KMS-11 (cell line): ENCODE measurements around the gene SYNPO2.
"Not testable (repeated sequence)": the region's sequence is repeated elsewhere in the genome, so short reads cannot be mapped to it uniquely, and the experiment has no call there.

Experiments
- H2AFZ ChIP-seq: fragments of 200-600 bp; sonication (generic); 2 replicates; pipeline ENCODE4 v1.6.1; 2016; ENCODE audit warnings: antibody characterized with exemption, mixed run types, low read depth
- H3K27ac ChIP-seq: fragments of 200-600 bp; sonication (generic); 2 replicates; pipeline ENCODE4 v1.6.1; 2016; ENCODE audit warnings: mild to moderate bottlenecking, mixed run types
- H3K27me3 ChIP-seq: fragments of 200-600 bp; sonication (generic); 2 replicates; pipeline ENCODE4 v1.6.1; 2017; ENCODE audit warnings: mild to moderate bottlenecking, low read depth, mixed run types, moderate library complexity; ENCODE audit not compliant: insufficient read depth
- H3K36me3 ChIP-seq: fragments of 200-600 bp; sonication (generic); 2 replicates; pipeline ENCODE4 v1.6.1; 2017; ENCODE audit warnings: mild to moderate bottlenecking, mixed run types; ENCODE audit not compliant: insufficient read depth
- H3K4me1 ChIP-seq: fragments of 200-600 bp; sonication (generic); 2 replicates; pipeline ENCODE4 v1.6.1; 2016; ENCODE audit warnings: mild to moderate bottlenecking, low read depth, mixed run types; ENCODE audit not compliant: poor library complexity, severe bottlenecking
- H3K4me2 ChIP-seq: fragments of 200-600 bp; sonication (generic); 2 replicates; pipeline ENCODE4 v1.7.0; 2016; ENCODE audit warnings: mild to moderate bottlenecking, mixed run types
- H3K4me3 ChIP-seq: fragments of 200-600 bp; sonication (generic); IDR thresholded peaks from 2 replicates; pipeline ENCODE4 v1.6.1; 2017; ENCODE audit warnings: low read depth, low read length, mixed read lengths; ENCODE audit not compliant: insufficient read depth
- H3K79me2 ChIP-seq: fragments of 200-600 bp; sonication (generic); 2 replicates; pipeline ENCODE4 v1.6.1; 2016; ENCODE audit warnings: low read depth, mixed run types; ENCODE audit not compliant: insufficient read depth
- H3K9ac ChIP-seq: fragments of 200-600 bp; sonication (generic); 2 replicates; pipeline ENCODE4 v1.6.1; 2016; ENCODE audit warnings: mild to moderate bottlenecking, mixed run types
- H4K20me1 ChIP-seq: fragments of 200-600 bp; sonication (generic); 2 replicates; pipeline ENCODE4 v1.6.1; 2016; ENCODE audit warnings: mild to moderate bottlenecking, mixed run types; ENCODE audit not compliant: insufficient read depth
- TF ChIP-seq, protein P1 (sequence below): fragments of 200-600 bp; sonication (generic); conservative IDR thresholded peaks from 2 replicates; pipeline ENCODE4 v1.6.1; 2017; ENCODE audit warnings: low read depth, mild to moderate bottlenecking, antibody characterized with exemption, low read length, moderate library complexity, mixed read lengths

Gene SYNPO2

DNA sequence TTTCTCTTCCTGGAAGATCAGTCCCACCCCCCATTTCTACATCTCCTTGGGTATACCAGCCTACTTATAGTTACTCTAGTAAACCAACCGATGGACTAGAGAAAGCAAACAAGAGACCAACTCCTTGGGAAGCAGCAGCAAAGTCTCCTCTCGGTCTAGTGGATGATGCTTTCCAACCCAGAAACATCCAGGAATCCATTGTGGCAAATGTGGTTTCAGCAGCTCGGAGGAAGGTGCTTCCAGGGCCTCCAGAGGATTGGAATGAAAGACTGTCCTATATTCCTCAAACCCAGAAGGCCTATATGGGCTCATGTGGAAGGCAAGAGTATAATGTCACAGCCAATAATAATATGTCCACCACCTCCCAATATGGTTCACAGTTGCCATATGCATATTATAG, 168.8 kb downstream of the SYNPO2 start:
- Histone ChIP-seq H3K9ac (no peak overlapping the region), H3K27me3 (no peaks in the 10 kb centered on the region), H3K4me3 (no peak overlapping the region), H2AFZ (no peak overlapping the region), H3K79me2 (no peaks in the 10 kb centered on the region), H3K4me2 (no peak overlapping the region), H4K20me1 (no peaks in the 10 kb centered on the region), H3K36me3 (no peaks in the 10 kb centered on the region), H3K4me1 (no peaks in the 10 kb centered on the region), H3K27ac (no peak overlapping the region)
- TF ChIP-seq, protein P1, sequence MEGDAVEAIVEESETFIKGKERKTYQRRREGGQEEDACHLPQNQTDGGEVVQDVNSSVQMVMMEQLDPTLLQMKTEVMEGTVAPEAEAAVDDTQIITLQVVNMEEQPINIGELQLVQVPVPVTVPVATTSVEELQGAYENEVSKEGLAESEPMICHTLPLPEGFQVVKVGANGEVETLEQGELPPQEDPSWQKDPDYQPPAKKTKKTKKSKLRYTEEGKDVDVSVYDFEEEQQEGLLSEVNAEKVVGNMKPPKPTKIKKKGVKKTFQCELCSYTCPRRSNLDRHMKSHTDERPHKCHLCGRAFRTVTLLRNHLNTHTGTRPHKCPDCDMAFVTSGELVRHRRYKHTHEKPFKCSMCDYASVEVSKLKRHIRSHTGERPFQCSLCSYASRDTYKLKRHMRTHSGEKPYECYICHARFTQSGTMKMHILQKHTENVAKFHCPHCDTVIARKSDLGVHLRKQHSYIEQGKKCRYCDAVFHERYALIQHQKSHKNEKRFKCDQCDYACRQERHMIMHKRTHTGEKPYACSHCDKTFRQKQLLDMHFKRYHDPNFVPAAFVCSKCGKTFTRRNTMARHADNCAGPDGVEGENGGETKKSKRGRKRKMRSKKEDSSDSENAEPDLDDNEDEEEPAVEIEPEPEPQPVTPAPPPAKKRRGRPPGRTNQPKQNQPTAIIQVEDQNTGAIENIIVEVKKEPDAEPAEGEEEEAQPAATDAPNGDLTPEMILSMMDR: no peak

DNA sequence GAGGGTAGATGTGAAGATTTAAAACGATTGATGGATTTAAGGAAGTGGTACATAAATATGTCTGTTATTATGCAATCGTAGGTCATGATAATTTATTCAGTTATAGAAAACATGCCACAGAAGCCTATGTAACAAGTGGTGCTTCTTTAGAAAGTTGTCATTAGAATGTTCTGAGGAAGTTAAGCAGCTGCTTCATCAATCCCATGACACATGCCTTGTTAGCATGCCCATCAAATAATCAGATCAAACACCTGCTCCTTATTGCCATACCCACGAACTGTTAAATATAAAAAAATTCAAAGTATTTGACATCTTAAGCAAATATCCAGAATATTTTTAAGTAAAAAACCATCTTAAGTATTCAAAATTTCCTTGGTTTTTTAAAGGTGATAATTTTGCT, 170.6 kb downstream of the SYNPO2 start:
- H3K79me2 ChIP-seq: no peaks in the 10 kb centered on the region
- H3K36me3 ChIP-seq: no peaks in the 10 kb centered on the region
- no peak overlapping the region for H3K27ac ChIP-seq
- no peaks in the 10 kb centered on the region for H4K20me1 ChIP-seq
- H3K4me3 ChIP-seq: no peak overlapping the region
- H3K27me3 ChIP-seq: no peaks in the 10 kb centered on the region
- no peak overlapping the region for H3K4me2 ChIP-seq
- H2AFZ ChIP-seq: no peak overlapping the region
- TF ChIP-seq, protein P1: no peak
- H3K4me1 ChIP-seq: no peaks in the 10 kb centered on the region
- no peak overlapping the region for H3K9ac ChIP-seq

DNA sequence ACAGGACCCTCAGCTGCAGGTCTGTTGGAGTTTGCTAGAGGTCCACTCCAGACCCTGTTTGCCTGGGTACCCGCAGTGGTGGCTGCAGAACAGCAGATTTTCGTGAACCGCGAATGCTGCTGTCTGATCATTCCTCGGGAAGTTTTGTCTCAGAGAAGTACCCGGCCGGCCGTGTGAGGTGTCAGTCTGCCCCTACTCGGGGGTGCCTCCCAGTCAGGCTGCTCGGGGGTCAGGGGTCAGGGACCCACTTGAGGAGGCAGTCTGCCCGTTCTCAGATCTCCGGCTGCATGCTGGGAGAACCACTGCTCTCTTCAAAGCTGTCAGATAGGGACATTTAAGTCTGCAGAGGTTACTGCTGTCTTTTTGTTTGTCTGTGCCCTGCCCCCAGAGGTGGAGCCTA, 178.5 kb downstream of the SYNPO2 start:
- not testable (repeated sequence) for H3K9ac ChIP-seq, H3K4me3 ChIP-seq, H2AFZ ChIP-seq, H3K4me1 ChIP-seq, H3K27me3 ChIP-seq, H3K36me3 ChIP-seq, H4K20me1 ChIP-seq, H3K4me2 ChIP-seq, H3K79me2 ChIP-seq, H3K27ac ChIP-seq

DNA sequence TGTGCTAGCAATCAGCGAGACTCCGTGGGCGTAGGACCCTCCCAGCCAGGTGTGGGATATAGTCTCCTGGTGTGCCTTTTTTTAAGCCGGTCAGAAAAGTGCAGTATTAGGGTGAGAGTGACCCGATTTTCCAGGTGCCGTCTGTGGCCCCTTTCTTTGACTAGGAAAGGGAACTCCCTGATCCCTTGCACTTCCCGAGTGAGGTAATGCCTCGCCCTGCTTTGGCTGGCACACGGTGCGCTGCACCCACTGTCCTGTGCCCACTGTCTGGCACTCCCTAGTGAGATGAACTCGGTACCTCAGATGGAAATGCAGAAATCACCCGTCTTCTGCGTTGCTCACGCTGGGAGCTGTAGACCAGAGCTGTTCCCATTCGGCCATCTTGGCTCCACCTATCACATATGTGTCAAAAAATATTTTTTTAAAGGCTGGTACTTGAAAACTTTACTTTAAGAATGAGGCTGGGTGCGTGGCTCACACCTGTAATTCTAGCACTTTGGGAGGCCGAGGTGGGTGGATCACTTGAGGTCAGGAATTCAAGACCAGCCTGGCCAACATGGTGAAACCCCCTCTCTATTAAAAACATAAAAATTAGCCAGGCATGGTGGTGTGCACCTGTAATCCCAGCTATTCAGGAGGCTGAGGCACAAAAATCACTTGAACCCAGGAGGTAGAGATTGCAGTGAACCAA, 179.2 kb downstream of the SYNPO2 start:
- H4K20me1 ChIP-seq, H3K4me1 ChIP-seq, H3K27me3 ChIP-seq, H3K27ac ChIP-seq, H3K9ac ChIP-seq, H3K4me2 ChIP-seq, H3K79me2 ChIP-seq, H2AFZ ChIP-seq, H3K4me3 ChIP-seq, H3K36me3 ChIP-seq: not testable (repeated sequence)

DNA sequence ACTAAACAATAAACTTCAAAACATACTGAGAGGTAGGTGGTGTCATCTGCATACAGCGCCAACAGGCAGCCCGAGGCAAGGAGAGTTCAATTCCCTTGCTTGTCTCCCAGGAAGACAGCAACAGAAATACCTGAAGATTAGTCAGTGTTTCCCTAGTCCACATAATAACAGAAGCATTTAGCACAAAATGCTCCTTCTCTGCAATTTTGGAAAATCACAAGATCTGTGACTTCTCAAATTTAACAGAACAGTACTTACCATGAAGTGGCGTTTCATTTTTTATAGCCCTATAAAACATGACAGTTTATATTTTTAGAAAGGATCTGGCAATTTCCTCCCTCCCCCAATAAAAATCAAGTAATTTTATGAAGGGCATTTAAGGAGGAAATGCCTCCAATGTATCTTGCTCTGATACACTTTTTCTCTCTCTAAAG, 179.9 kb downstream of the SYNPO2 start:
- no peak overlapping the region for H3K27ac ChIP-seq
- H3K79me2 ChIP-seq: no peaks in the 10 kb centered on the region
- H3K9ac ChIP-seq: no peak overlapping the region
- H4K20me1 ChIP-seq: no peaks in the 10 kb centered on the region
- H3K4me1 ChIP-seq: no peaks in the 10 kb centered on the region
- H3K27me3 ChIP-seq: no peaks in the 10 kb centered on the region
- no peak overlapping the region for H3K4me3 ChIP-seq
- TF ChIP-seq, protein P1: no peak
- H2AFZ ChIP-seq: no peak overlapping the region
- no peak overlapping the region for H3K4me2 ChIP-seq
- no peaks in the 10 kb centered on the region for H3K36me3 ChIP-seq
